Epidermal melanocyte (primary cell): Measurements from ENCODE around the gene RBL1.
"Not testable (repeated sequence)": the region's sequence is repeated elsewhere in the genome, so short reads cannot be mapped to it uniquely, and the experiment has no call there.

Experiments
- DNase-seq: peaks from one replicate; pipeline ENCODE4 v3.0.0; 2011; ENCODE audit warnings: low spot score; ENCODE audit not compliant: insufficient read length

RBL1 gene

DNA sequence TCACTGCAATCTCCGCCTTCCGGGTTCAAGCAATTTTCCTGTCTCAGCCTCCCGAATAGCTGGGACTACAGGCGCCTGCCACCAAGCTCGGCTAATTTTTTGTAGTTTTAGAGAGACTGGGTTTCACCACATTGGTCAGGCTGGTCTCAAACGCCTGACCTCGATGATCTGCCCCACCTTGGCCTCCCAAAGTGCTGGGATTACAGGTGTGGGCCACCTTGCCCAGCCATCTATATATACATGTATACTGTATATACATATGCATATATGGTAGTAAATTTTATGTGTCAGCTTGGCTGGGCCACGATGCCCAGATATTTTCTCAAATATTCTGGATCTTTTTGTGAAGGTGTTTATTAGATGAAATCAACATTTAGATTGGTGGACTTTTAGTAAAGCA lies 18.8 kb downstream of the RBL1 start:
- no peak for DNase-seq

DNA sequence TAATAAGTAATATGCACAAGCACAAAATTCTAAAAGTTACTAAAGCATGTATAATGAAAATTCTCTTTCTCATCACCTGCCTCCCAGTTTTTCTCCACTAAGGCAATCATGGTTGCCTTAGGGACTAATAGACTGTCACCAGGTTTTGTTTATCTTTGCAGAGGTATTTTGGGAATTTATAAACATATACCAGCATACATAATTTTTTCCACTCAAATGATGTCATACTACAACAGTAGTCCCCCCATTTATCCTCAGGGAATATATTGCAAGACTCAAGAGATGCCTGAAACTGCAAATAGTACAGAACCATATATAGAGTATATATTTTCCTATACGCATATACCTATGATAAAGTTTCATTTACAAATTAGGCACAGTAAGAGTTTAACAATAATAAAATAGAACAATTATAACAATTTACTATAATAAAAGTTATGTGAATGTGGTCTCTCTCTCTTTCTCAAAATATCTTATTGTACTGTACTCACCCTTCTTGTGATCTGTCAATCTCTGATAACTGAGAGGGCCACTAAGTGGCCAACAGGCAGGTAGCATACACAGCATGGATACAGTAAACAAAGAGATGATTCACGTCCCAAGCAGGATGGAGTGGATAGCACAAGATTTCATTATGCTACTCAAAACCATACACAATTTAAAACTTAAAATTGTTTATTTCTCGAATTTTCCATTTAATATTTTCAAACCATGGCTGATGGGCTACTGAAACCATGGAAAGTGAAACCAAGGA lies 19.7 kb downstream of the RBL1 start:
- DNase-seq, result no peak

DNA sequence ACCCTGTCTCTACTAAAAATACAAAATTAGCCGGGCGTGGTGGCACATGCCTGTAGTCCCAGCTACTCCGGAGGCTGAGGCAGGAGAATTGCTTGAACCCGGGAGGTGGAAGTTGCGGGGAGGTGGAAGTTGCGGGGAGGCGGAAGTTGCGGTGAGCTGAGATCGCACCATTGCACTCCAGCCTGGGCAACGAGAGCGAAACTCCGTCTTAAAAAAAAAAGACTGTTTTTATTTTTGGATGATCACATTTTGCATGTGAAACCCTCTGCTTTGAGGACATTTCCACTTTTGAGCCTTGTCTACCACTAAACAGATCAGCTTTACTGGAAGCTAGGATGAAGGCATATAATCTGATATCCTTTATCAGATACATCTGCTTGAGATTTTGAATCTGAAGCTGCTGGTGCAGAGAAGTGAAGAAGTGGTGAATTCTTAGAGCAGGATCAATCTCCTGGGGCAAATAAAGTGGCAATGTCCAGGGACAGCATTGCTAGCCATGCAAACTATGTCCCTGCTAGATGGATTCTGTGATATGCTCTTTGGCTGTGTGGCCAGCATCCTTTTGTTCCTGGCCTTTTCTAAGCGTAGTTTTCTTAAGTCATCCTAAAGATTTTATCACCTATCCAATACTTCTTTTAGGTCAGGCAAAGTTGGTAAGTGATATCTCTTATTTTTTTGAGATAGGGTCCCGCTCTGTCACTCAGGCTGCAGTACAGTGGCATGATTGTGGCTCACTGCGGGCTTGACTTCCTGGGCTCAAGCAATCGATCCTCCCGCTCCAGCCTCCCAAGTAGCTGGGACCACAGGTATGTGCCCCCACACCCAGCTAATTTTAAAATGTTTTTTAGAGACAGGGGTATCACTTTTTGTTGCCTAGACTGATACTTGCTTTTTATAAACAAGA lies 23.3 kb downstream of the RBL1 start:
- DNase-seq, result no peak

DNA sequence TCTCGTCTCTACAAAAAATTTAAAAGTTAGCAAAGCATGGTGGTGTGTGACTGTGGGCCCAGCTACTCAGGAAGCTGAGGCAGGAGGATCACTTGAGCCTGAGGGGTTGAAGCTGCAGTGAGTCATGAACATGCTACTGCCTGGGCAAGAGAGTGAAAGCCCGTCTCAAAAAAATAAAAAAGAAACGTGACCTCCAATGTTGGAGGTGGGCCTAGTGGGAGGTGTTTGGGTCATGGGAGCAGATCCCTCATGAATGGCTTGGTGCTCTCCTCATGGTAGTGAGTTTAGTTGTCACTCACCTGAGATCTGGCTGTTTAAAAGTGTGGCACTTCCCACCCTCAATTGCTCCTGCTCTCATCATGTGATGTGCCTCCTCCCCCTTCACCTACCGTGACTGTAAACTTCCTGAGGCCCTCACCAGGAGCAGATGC lies 24.3 kb downstream of the RBL1 start:
- DNase-seq, result no peak

DNA sequence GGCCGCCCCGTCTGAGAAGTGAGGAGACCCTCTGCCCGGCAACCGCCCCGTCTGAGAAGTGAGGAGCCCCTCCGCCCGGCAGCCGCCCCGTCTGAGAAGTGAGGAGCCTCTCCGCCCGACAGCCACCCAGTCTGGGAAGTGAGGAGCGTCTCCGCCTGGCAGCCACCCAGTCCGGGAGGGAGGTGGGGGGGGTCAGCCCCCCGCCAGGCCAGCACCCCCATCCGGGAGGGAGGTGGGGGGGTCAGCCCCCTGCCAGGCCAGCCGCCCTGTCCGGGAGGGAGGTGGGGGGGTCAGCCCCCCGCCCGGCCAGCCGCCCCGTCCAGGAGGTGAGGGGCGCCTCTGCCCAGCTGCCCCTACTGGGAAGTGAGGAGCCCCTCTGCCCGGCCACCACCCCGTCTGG lies 26.2 kb downstream of the RBL1 start:
- not testable (repeated sequence) for DNase-seq

DNA sequence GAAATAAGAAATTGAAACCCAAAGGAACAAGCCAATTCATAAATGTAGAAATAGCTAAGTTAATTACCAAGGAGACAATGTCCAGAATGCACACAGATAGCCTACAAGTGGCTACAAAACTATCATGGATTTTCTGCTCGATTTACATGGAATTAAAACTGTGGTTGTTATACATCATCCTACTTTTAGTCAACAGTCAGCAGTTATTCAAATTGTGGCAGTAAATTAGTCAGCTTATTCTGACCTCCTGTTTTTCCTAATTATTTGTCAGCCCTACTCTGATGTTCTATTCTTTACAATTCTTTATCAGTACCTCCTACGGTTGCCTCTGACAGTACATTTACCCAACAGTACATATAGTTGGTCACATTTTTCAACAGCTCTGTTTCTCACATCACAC lies 29.6 kb downstream of the RBL1 start:
- DNase-seq, result no peak

DNA sequence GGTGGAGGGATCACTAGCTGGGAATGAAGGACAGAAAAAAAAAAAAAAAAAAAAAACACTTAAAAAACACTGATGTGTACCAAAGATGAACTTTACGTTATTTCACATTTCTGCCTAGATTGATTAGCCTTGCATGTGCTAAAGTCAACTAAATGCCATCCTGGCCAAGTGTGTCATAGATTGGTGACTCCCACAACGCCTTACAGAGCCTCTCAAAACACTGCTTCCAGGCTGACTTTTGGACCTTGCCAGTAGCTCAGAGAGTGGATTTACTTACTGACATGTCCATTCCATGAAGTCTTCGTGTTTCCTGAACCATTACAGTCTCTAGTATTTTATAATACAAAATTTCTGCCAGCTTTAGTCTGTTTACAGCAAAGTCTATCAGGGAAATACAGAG lies 40.5 kb downstream of the RBL1 start:
- no peak for DNase-seq

DNA sequence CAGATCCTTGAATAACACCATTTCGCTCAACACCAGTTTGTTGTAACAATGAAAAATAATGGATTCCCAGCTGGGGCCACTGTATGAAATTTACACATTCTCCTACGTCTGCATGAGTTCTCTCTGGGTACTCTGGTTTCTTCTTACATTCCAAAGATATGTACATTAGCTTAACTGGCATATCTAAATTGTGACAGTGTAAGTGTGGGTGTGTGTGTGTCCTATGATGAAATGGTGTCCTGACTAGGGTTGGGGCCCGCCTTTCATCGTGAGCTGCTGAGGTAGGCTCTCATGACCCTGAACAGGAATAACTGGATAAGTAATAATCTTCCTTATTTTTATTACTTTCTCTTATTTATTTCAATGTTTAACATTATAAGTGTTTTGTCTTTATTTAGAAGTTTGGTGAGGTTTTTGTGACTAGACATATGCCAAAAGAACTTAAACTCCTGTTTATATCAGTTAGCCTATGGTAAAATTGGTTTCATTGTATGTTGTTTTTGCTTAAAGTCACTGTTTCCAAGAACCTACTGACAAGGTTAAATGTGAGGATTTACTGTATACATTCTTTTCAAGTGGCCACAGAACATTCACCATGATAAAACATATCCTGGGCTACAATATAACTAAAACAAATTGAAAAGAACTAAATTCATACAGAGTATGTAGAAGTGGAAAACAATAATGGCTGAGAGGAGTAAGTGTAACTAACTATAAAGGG lies 42.4 kb downstream of the RBL1 start:
- no peak for DNase-seq

DNA sequence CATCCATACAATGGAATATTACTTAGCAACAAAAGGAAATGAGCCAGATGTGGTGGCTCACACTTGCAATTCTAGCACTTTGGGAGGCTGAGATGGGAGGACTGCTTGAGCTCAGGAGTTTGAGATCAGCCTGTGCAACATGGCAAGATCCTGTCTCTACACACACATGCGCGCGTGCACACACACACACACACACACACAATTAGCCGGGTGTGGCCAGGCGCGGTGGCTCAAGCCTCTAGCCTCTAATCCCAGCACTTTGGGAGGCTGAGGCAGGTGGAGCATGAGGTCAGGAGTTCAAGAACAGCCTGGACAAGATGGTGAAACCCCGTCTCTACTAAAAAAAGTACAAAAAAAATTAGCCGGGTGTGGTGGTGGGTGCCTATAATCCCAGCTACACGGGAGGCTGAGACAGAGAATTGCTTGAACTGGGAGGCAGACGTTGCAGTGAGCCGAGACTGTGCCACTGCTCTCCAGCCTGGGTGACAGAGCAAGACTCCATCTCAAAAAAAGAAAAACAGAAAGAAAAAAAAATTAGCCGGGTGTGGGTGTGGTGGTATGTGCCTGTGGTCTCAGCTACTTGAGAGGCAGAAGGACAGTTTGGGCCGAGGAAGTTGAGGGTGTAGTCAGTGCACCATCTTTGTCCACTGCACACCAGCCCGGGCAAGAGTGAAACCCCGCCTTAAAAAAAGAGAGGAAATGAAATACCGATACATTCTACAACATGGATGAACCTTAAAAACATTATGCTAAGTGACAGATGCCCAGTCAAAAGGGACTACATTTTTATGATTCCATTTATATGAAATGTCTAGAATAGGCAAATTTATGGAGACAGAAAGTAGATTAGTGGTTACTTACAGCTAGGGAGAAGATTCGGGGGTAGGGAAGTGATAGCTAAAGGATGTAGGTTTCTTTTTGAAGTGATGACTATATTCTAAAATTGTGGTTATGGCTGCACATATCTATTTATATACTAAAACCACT lies 52.5 kb downstream of the RBL1 start:
- DNase-seq, result no peak

DNA sequence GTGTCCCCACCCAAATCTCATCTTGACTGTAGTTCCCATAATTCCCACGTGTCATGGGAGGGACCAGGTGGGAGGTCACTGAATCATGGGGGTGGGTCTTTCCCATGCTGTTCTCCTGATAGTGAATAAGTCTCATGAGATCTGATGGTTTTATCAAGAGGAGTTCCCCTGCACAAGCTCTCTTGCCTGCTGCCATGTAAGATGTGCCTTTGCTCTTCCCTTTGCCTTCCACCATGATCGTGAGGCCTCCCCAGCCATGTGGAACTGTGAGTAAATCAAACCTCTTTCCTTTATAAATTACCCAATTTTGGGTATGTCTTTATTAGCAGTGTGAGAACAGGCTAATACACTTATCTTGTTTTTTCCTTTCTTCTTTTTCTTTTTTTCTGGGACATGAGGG lies 56.4 kb downstream of the RBL1 start:
- DNase-seq, result not testable (repeated sequence)

DNA sequence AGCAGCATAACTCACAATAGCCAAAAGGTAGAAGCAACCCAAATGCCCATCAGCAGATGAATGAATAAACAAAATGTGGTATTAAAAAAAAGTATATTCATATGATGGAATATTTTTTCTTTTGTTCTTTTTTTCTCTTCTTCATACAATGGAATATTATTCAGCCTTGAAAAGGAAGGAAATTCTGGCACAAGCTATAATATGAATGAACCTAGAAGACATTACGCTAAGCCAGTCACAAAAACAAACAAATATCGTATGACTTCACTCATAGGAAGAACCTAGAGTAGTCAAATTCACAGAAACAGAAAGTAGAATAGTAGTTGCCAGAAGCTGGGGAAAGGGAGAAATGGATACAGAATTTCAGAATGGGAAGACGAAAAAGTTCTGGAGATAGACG lies 63.7 kb downstream of the RBL1 start:
- no peak for DNase-seq

DNA sequence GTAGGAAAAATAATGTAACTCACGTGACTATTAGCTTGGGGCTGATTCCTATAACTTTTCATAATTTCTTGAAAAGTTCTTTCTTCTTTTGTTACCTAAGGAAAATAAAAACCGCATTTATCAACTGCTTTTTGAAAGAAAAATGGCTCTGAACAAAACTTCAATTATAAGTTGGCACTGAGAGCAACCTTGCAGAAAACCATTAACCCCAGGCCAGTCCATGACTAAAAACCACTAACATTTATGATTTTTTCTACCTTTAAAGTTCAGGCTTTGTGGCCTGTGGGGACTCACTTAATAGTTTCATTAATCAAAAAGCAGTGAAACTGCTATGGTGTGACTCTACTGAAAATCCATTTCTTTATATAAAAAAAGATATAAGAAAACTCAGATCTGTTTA lies 75.2 kb downstream of the RBL1 start:
- DNase-seq, result no peak

DNA sequence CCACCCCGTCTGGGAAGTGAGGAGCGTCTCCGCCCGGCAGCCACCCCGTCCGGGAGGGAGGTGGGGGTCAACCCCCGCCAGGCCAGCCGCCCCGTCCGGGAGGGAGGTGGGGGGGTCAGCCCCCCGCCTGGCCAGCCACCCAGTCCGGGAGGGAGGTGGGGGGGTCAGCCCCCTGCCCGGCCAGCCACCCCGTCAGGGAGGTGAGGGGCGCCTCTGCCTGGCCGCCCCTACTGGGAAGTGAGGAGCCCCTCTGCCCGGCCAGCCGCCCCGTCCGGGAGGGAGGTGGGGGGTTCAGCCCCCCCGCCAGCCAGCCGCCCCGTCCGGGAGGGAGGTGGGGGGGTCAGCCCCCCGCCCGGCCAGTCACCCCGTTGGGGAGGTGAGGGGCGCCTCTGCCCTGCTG lies 83.2 kb downstream of the RBL1 start:
- not testable (repeated sequence) for DNase-seq

DNA sequence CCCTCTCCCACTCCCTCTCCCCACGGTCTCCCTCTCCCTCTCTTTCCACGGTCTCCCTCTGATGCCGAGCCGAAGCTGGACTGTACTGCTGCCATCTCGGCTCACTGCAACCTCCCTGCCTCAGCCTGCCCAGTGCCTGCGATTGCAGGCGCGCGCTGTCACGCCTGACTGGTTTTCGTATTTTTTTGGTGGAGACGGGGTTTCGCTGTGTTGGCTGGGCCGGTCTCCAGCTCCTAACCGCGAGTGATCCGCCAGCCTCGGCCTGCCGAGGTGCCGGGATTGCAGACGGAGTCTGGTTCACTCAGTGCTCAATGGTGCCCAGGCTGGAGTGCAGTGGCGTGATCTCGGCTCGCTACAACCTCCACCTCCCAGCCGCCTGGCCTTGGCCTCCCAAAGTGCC lies 83.9 kb downstream of the RBL1 start:
- DNase-seq, result not testable (repeated sequence)

DNA sequence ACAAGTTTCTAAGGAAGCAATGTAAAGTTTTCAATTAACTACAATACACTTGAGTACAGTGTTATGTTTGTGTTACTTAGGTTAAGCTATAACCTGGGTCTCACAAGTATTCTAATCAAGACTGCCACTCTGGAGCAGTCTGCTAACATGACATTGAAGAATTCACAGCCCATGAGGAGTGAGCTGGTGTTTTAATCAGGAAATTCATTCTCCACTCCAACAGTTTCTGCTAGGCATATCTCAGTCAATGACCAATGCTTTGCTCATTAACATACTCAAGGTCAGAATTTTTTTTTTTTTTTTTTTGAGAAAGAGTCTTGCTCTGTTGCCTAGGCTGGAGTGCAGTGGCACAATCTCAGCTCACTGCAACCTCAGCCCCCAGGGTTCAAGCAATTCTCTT lies 84.7 kb downstream of the RBL1 start:
- DNase-seq, result no peak

DNA sequence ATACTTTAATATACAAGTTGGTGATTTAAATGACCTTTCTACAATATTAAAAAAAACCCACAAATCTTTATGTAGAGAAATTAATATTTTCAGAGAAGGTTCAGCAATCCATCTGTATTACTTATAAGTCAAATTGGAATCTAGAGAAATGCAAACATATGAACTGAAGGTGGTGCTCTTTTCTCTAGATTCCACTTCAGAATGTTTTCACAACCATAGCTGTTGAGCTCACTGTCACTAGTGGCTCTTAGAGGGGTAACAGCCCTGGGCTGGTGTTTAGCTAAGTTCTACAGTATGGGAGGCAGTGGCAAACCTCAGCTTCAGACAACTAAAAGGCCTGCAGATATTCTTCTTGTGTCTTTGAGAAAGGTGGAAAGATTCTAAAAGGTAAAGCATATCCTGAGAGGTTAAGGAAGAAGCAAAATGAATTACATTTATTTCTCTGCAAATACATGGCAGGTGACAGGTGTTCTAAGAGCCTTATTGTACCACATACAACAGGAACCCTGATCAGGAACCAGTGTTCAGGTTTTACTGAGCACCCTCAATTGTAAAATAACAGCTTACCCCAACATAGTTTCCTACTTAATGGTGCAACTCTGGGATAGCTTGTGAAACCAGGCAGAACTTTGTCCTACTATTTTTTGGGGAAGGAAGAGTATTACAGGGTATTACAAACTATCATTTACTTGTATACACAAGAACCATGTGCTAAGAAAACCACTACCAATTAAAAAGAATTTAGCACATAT lies 87.7 kb downstream of the RBL1 start:
- DNase-seq, result no peak

DNA sequence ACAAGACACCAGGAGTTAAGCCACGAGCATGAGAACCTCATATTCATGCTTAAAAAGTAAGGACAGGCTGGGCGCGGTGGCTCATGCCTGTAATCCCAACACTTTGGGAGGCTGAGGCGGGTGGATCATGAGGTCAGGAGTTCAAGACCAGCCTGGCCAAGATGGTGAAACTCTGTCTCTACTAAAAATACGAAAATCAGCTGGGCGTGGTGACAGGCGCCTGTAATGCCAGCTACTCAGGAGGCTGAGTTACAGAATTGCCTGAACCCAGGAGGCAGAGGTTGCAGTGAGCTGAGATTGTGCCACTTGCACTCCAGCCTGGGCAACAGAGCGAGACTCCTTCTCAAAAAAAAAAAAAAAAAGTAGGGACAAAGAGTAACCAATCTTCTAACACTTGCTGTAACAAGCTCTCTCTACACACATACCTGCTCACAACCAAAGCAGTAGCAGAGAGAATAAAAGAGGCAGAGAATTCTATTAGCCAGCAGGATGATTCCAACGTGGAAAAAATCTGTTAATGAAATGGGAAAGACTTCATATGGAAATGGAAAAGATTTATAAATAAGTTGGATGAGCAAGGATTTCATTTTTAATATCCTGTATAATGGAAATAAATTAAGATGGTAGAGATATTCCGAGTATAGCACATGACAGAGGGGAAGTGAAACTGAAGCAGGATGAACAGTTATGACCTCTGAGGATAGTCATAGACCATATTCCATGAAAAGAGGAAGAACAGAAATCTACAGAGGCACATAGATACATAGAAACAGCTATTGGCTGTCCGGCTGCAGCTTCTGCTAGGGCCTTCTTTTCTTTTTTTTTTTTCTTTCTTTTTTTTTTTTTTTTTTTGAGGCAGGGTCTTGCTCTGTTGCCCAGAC lies 90.5 kb downstream of the RBL1 start:
- not testable (repeated sequence) for DNase-seq

DNA sequence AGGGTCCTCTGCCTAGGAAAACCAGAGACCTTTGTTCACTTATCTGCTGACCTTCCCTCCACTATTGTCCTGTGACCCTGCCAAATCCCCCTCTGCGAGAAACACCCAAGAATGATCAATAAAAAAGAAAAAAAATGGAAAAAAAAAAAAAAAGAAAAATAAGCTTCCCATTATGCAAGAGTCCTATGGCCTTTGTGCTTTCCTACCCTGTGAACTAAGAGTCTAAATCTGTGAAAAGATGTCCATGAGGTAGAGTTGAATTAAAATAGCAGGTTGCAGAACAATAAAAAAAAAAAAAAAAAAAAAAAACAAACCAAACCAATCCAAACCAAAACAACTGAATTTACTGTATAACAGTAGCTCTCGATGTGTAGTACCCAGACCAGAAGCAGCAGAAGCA lies 94.2 kb downstream of the RBL1 start:
- DNase-seq, result not testable (repeated sequence)

DNA sequence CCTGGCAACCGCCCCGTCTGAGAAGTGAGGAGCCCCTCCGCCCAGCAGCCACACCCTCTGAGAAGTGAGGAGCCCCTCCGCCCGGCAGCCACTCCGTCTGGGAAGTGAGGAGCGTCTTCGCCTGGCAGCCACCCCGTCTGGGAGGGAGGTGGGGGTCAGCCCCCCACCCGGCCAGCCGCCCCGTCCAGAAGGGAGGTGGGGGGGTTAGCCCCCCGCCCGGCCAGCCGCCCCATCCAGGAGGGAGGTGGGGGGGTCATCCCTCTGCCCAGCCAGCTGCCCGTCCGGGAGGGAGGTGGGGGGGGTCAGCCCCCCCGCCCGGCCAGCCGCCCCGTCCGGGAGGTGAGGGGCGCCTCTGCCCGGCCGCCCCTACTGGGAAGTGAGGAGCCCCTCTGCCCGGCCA lies 95.6 kb downstream of the RBL1 start:
- DNase-seq, result not testable (repeated sequence)
